Endodermal cell (in vitro differentiated cells): Measurements from ENCODE around the gene MCTP2. TPM values are rescaled to one million over a fixed set of nuclear protein-coding genes. Genes with fewer than 3 reads are reported as not detected.
A peak's percentile ranks its signal among the peaks of the same experiment; 100 is the strongest.

ENCODE experiments used
- DNase-seq: peaks from one replicate; pipeline ENCODE4 v3.0.0-alpha.2; 2017
- H3K27ac ChIP-seq: 2 replicates; pipeline ENCODE4 v1.5.1; 2013; ENCODE audit warnings: mild to moderate bottlenecking, low read depth, low read length, moderate library complexity
- H3K27me3 ChIP-seq: 2 replicates; pipeline ENCODE4 v1.6.1; 2013; ENCODE audit warnings: mild to moderate bottlenecking, low read length, moderate library complexity; ENCODE audit not compliant: insufficient read depth, control insufficient read depth, poor library complexity, severe bottlenecking
- H3K36me3 ChIP-seq: 2 replicates; pipeline ENCODE4 v1.7.0; 2013; ENCODE audit warnings: mild to moderate bottlenecking, low read length, moderate library complexity; ENCODE audit not compliant: control insufficient read depth, insufficient read depth
- H3K4me1 ChIP-seq: one replicate; pipeline ENCODE4 v1.7.0; 2013; ENCODE audit warnings: low read length; ENCODE audit not compliant: control insufficient read depth, insufficient read depth
- H3K4me3 ChIP-seq: 2 replicates; pipeline ENCODE4 v1.5.1; 2013; ENCODE audit warnings: mild to moderate bottlenecking, low read length, moderate library complexity
- H3K9ac ChIP-seq: 2 replicates; pipeline ENCODE4 v1.6.1; 2013; ENCODE audit warnings: mild to moderate bottlenecking, low read length, moderate library complexity; ENCODE audit not compliant: poor library complexity, severe bottlenecking; ENCODE audit errors: extremely low read depth
- H3K9me3 ChIP-seq: 2 replicates; pipeline ENCODE4 v1.6.1; 2013; ENCODE audit warnings: mild to moderate bottlenecking, low read length, moderate library complexity; ENCODE audit not compliant: control insufficient read depth
- H3K27ac Mint-ChIP-seq: 2 replicates; pipeline ENCODE4 v1.8.0; 2020; ENCODE audit warnings: mixed read lengths
- H3K27me3 Mint-ChIP-seq: 2 replicates; pipeline ENCODE4 v1.8.0; 2021; ENCODE audit warnings: mild to moderate bottlenecking, mixed read lengths; ENCODE audit not compliant: insufficient read depth
- H3K36me3 Mint-ChIP-seq: 2 replicates; pipeline ENCODE4 v1.8.0; 2020; ENCODE audit warnings: low read depth, mixed read lengths
- H3K4me1 Mint-ChIP-seq: 2 replicates; pipeline ENCODE4 v1.8.0; 2020; ENCODE audit warnings: mixed read lengths
- H3K4me3 Mint-ChIP-seq: 2 replicates; pipeline ENCODE4 v1.8.0; 2020; ENCODE audit warnings: mild to moderate bottlenecking, moderate library complexity, mixed read lengths
- H3K9me3 Mint-ChIP-seq: 2 replicates; pipeline ENCODE4 v1.8.0; 2020; ENCODE audit warnings: mild to moderate bottlenecking, mixed read lengths
- CTCF ChIP-seq: fragments of 200-600 bp; sonication (generic); conservative IDR thresholded peaks from 2 replicates; pipeline ENCODE4 v1.5.0; 2021; ENCODE audit warnings: antibody characterized with exemption, mild to moderate bottlenecking
- WGBS, 2 experiments: methylation state at CpG; one replicate each; pipeline versions ENCODE4 v1.1.5 to v1.1.7; 2013; ENCODE audit warnings: missing lambda C conversion rate in 2 of 2, mixed read lengths in 1 of 2; ENCODE audit not compliant: insufficient coverage in 1 of 2, insufficient read length in 1 of 2; 5-methylcytosine and 5-hydroxymethylcytosine counted together
- total RNA-seq, 2 donors: library from RNA; stranded (reverse); fragmentation: NEBNext Ultra II Directional in 1 of 2; extraction: Animal tissue kit (Norgen Biotek cat#: 25700) in 1 of 2; gene quantifications; 2 replicates in 1 of 2; 3 replicates in 1 of 2; pipeline ENCODE4 v1.2.1, GENCODE V29; 2021

The MCTP2 gene
- total RNA-seq, 2 donors from 2014 or later, result 9.2 to 12.1 TPM

- DNase-seq, result no peak
- TF ChIP-seq CTCF, result peak; percentile 24
- Histone ChIP-seq H3K36me3 (no peaks in the 10 kb centered on the region), H3K27me3 (no peaks in the 10 kb centered on the region), H3K9me3 (no peaks in the 10 kb centered on the region), H3K9ac (no peak overlapping the region), H3K27ac (no peak overlapping the region), H3K4me3 (no peak overlapping the region), H3K4me1 (no peaks in the 10 kb centered on the region)
- Mint-ChIP-seq H3K4me1 (no peaks in the 10 kb centered on the region), H3K36me3 (peaks cover 12% of the 10 kb centered on the region), H3K27ac (no peak overlapping the region), H3K27me3 (no peaks in the 10 kb centered on the region), H3K4me3 (no peak overlapping the region), H3K9me3 (peaks cover 5% of the 10 kb centered on the region)
- WGBS, 2 experiments, result 91 to 100% methylated on average over 2 to 3 of the region's 4 CpGs
Observed at GRCh38 chr15:94346282-94346681, 114.9 kb downstream of the MCTP2 start.

GRCh38 chr15:94348084-94348483, 116.7 kb downstream of the MCTP2 start:
- Mint-ChIP-seq H3K4me3 (no peak overlapping the region), H3K27me3 (no peaks in the 10 kb centered on the region), H3K27ac (no peak overlapping the region), H3K4me1 (no peaks in the 10 kb centered on the region), H3K9me3 (peaks cover 5% of the 10 kb centered on the region), H3K36me3 (peaks cover 12% of the 10 kb centered on the region)
- Histone ChIP-seq H3K4me1 (no peaks in the 10 kb centered on the region), H3K27ac (no peak overlapping the region), H3K4me3 (no peak overlapping the region), H3K9ac (no peak overlapping the region), H3K36me3 (no peaks in the 10 kb centered on the region), H3K27me3 (no peaks in the 10 kb centered on the region), H3K9me3 (no peaks in the 10 kb centered on the region)
- WGBS, 2 experiments, result 86% methylated on average over 2 of the region's 2 CpGs; no CpG with 5 or more reads in 1 of the 2 experiments
- DNase-seq, result no peak
- TF ChIP-seq CTCF, result no peak

GRCh38 chr15:94351031-94351535, 119.7 kb downstream of the MCTP2 start:
- Histone ChIP-seq H3K27ac (no peak overlapping the region), H3K36me3 (no peaks in the 10 kb centered on the region), H3K4me1 (no peaks in the 10 kb centered on the region), H3K9ac (no peak overlapping the region), H3K9me3 (no peaks in the 10 kb centered on the region), H3K27me3 (no peaks in the 10 kb centered on the region), H3K4me3 (no peak overlapping the region)
- TF ChIP-seq CTCF, result no peak
- Mint-ChIP-seq H3K4me1 (no peaks in the 10 kb centered on the region), H3K36me3 (peaks cover 12% of the 10 kb centered on the region), H3K9me3 (peaks cover 5% of the 10 kb centered on the region), H3K4me3 (no peak overlapping the region), H3K27me3 (no peaks in the 10 kb centered on the region), H3K27ac (no peak overlapping the region)
- no peak for DNase-seq
- WGBS, 2 experiments, result 88 to 100% methylated on average over 1 of the region's 1 CpG
